NCI-H1436 (cell line): ENCODE results near the gene KRT36.

ENCODE experiments used
- DNase-seq: peaks from one replicate; lab custom pipeline; 2025; lab: John Stamatoyannopoulos, UW

KRT36 gene

GRCh38 chr17:41439375-41439774, 50.3 kb downstream of the KRT36 start:
- DNase-seq = no peak

- DNase-seq = no peak
Observed at GRCh38 chr17:41437769-41438168, 51.9 kb downstream of the KRT36 start.

GRCh38 chr17:41437254-41437653, 52.5 kb downstream of the KRT36 start:
- DNase-seq = no peak
